NCI-H460 (cell line): Measurements from ENCODE around the gene ARMC6. TPM values are rescaled to one million over a fixed set of nuclear protein-coding genes. Genes with fewer than 3 reads are reported as not detected.
A peak's percentile ranks its signal among the peaks of the same experiment; 100 is the strongest.

Source experiments
- DNase-seq: peaks from one replicate; pipeline ENCODE4 v3.0.0-alpha.2; 2016; ENCODE audit warnings: low read depth; ENCODE audit errors: extremely low read depth
- total RNA-seq: library from RNA; depleted of rRNA; stranded (reverse); fragments of >200 nt; shearing (Covaris generic); gene quantifications from 2 replicates; pipeline ENCODE4 v1.2.3, GENCODE V29; 2014

Gene ARMC6
- total RNA-seq, 1 experiment from 2014 or later: 19.8 TPM

DNA sequence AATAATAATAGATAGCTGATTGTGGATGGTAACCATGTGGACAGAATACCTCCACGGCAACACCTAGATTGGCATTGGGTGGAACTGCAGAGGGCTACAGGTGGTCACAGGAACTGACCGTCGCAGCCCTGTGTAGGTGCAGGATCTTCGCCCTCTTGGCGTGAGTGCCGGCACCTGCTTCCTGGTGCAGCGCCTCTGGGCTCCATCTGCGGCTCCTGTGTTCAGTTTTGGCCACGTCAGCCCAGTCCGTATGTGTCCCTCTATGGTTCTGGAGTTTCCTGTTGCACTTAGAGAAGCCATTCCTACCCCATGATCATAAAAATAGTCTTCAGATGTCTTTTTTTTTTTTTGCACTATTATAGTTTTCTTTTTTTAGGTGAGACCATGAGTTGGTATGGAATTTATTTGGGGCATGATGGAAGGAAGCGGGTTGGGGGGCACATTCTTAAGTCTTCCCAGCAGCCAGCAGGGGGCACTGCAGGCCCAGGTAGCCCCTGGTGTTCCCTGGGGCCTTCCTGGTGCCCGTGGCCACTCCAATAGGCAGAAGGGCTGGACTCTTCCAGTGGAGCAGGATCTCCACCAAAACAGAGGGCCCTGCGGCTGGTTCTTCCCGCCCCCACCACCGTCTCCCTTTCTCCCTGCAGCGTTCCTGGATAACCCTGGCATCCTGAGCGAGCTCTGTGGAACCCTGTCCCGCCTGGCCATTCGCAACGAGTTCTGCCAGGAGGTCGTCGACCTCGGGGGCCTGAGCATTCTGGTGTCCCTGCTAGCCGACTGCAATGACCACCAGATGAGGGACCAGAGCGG lies 20.3 kb downstream of the ARMC6 start:
- peak; percentile 36 for DNase-seq

DNA sequence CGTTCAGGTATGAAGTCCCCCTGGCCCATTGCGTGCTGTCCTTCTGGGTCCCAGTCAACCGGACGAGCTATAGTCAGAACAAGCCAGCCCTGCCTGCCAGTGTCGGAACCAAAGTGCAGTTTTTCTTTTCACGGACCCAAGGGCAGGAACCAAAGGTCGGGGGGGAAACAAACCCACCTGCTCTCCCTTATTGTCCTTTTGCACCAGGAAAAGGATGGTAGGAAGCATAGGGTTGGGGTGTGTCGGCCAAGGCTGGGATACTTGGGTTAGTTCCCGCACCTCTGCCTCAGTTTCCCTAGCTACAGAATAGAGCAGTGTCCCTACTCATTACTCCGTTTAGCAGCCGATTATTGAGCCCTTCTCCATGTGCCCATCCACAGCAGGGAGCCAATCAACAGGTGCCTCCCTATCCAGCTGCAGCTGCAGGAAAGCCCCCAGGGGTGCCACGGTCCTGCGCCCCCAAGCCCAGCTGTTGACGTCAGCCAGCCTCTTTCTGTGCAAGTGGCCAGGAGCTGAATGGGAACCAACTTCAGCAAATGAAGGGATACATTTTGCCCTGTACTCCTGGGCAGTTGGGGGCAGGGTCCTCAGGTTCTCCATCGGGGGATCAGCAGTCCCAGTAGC lies 21.0 kb downstream of the ARMC6 start:
- no peak for DNase-seq

DNA sequence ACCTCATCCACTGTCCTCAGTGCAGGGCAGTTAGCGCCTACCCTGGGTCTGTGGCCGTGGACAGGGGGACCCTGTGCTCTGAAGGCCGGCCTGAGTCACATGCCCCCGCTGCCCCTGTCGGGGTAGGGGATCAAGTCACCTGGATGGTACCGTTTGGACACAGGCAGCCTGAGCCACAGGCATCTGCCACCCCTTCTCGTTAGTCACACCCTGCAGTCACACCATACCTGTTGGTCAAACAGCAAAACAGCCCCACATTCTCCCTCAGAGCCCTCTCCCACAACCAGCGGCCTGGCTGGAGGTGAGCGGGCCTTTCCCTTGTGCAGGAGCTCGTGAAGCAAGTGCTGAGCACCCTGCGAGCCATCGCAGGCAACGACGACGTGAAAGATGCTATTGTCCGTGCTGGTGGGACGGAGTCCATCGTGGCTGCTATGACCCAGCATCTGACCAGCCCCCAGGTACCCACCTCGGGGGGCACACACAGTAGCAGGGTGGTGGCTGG lies 21.6 kb downstream of the ARMC6 start:
- no peak for DNase-seq

GRCh38 chr19:19055701-19056100 lies 22.3 kb downstream of the ARMC6 start:
- DNase-seq: no peak

DNA sequence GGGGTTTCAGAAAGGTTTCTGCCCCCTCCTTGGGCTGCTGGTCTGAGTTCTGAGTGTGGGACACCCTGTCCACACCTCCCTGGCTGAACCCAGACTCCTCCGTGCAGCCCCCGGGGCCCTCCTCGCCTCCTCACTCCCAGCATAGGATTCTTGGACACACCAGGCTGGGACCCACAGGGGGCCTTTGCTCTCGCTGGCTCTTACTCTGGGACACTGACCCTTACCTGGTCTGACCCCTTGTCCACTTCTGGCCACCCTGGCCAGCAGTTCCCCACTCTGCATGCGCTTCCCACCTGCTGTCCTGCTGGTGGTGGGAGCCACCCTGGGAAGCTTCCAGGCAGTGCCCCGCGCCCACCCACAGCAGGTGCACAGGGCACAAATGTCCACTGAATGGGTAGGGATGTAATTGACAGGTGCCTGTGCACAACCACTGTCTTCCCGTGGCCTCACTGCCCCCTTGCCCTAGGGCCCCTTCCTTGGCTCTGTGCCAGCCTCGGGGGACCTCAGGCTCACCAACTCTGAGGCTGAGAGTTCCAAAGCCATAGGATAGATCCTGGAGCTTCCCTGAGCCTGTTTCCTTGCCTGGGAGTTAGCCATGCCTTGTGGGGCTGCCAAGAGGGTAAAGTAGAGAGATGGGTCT lies 23.4 kb downstream of the ARMC6 start:
- no peak for DNase-seq

GRCh38 chr19:19057317-19057716 lies 23.9 kb downstream of the ARMC6 start:
- DNase-seq: no peak

- no peak for DNase-seq
Measured at GRCh38 chr19:19057720-19058119, 24.3 kb downstream of the ARMC6 start.

DNA sequence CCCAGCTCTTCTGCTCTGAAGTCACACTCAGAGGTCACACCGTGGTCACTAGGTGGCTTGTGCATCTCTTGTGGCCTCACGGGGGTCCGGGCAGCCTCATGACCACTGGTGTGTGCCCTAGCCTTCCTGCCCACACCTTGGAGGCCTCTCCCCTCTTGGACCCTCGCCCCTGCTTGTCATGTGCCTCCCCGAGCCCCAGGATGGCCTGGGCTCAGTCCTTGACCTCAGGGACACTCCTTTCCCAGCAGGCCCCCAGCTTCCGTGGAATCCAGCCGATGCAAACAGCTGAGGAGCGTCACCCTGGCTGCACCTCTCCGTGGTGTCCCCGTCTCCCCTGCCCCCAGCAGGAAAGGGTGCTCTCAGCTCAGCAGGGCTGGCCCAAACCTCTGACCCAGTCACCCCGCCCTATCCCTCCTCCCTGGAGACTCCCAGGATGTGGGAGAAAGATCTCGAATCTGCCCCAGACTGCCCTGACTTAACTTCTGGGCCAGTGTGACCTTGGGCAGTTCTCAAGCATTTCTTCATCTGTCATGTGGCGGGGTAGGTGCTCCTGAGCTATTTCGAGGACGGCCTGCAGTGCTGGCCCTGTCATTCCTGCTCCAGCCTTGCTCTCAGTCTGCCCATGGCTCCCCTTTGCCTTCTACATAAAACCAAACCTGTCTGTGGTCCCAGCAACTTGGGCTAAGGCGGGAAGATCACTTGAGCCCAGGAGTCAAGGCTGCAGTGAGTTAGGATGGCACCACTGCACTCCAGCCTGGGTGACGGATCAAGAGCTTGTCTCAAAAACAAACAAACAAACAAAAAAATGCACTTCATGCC lies 25.8 kb downstream of the ARMC6 start:
- no peak for DNase-seq

- DNase-seq: no peak
Measured at GRCh38 chr19:19059837-19060611, 26.6 kb downstream of the ARMC6 start.

- DNase-seq: no peak
Measured at GRCh38 chr19:19061506-19061905, 28.1 kb downstream of the ARMC6 start.

DNA sequence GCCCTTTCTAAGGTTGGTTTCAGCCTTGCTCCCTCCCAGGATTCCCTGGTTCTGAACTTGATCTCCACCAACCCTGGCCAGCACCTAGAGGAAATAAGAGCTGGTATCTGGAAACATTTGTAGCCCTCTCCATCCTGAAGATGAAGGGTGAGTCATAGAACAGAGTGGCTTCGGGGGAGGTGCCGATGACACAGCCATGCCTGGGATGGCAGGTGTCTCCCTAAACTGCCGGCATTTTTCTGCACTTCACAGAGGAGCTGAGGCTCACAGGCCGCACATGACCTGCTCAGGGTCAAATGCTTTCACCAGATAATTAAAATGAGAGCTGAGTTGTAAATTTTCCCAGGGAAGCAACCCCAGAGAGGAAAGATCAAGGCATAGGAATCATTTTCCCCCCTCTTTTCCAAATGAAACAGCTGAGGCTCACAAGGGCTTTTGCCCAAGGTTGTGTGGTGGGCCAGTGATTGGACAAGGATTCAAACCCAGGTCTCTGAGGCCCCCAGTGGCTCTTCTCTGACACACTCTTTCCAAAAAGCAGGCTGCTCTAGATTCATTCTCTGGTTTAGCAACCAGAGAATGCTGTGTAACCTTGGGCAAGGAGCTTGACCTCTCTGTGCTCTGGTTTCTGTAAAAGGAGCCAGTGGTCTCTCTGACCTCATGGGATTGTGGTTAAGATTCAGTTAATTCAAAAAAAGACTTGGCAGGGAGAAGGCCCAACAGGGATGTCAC lies 29.2 kb downstream of the ARMC6 start:
- no peak for DNase-seq

GRCh38 chr19:19063183-19064097 lies 30.0 kb downstream of the ARMC6 start, which contains the start of gene SLC25A42:
SLC25A42 (plus strand) TSS chr19:19063994; CDS start chr19:19096125, 32,131 bp downstream.
- DNase-seq: peak; percentile 97

DNA sequence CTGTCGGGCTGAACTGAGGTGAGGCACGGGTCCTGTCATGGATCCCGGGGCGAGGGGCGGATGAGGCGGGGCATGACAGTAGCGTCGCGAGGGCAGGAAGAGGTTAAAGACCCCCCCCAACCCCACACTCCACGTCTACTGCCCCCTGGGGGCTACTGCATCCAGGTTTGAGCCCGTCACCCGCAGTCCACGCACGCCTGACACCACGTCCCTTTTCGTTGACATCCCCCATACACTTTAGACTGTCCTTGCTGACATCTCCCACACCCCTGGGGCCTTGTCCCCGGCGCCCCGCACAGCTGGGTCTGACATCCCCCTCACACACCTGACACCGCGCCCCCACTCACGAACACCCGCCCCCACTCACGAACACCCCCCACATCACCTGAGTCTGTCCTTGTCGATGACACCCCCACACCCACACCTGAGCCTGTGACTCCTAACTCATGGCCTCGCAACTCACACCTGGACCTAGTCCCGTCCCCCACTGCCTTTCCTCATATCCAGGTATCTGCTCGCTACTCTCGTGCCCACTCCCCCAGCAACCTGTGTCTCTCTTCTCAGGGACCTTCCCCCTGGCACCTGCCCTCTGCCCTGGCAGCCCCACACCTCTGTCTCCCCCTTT lies 30.8 kb downstream of the ARMC6 start:
- no peak for DNase-seq

DNA sequence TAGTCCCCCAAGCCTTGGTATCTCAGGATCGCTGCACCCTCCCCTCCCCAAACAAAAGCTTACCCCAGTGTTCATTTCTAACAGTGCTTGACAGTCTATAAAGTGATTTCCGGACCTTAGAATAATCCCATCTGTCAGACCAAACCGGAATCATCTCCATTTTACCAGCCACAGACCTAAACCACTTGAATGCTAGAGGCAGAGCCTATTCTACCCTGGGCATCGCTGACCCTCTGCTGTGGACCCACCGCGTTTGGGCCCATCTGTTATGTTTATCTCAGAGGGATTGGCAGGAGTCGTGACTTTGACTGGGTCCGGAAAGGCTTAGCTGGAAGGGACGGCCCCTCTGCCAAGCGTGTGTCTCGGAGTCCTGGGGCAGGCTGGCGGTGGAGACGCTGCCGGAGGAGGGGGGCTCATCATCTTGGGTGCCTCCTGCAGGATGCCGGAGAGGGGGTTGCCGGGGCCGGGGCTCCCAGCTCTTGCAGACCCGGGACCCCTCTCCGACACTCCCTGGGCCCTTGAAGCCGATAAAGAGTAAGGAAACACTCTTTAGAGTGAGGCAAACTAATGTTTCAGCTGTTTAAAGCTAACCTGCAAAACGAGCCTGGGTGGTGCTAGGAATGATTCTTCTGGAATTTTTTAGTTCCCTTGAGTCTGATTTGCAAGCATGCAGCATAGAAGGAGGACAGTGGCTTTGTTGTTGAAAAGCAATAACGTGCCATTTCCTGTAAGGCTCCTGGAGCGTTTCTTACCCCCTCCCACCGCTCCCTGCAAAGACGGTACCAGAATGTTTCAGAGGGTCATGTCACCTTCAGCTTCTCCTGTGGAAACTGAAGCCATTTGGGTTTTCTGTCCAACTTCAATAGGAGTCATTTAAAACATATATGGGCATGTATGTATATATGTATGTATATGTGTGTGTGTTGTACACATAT lies 31.7 kb downstream of the ARMC6 start:
- DNase-seq: no peak

DNA sequence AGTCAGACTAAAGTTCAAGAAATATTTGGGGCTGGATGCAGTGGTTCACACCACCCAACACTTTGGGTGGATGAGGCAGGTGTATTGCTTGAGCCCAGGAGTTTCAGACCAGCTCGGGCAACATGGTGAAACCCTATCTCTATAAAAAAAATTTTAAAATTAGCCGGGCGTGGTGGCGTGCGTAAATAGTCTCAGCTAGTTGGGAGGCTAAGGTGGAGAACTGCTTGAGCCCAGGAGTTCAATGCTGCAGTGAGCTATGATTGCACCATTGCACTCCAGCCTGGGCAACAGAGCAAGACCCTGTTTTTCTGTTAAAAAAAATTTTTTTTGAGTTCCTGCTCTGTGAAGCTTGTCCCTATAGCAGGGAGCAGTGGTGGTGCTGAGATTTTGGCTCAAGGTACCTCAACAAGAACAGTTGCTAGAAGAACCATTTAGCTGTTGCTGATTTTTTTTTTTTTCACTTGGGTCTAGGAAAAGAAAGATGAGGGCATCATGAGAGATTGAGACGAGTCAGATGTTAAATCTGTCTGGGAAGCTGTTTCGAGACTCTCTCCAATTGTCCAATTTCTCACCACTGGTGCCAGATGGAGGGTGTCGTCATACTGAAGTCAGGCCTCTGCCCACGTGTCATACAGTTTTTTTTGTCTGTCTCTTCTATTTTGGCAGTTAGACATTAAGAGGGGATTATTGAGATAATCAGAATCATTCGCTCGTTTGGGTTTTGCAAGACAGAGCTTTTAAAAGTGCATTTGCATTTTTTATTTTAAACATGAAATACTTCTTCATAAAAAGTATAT lies 34.1 kb downstream of the ARMC6 start:
- no peak for DNase-seq
